GM10266 (cell line): ENCODE results near the gene DCAF16.

ENCODE experiments used
- DNase-seq: peaks from one replicate; pipeline ENCODE4 v3.0.0; 2012; ENCODE audit errors: extremely low spot score
- TF ChIP-seq, protein P1 (sequence below): IDR thresholded peaks from 2 replicates; pipeline ENCODE4 v1.5.1; 2012; ENCODE audit warnings: mild to moderate bottlenecking, low read depth; ENCODE audit not compliant: control insufficient read depth, insufficient read depth; ENCODE audit errors: missing control alignments

Gene DCAF16

DNA sequence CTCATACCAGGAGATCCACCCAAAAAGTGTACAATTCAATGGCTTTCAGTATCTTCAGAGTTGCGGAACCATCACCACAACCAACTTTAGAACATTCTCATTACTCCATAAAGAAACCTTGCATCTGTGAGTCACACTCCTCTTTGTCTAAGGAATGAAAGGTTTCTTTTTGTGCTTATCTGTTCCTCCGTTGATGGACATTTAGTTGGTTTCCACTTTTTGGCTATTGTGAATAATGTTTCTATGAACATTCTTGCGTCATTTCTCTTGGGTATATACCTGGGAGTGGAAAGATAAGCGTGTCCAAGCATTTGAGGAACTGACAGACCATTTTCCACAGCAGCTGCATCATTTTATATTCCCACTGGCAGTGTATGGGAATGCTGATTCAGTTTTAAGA is 39.7 kb downstream of the DCAF16 start:
- DNase-seq, result no peak
- TF ChIP-seq, protein P1, sequence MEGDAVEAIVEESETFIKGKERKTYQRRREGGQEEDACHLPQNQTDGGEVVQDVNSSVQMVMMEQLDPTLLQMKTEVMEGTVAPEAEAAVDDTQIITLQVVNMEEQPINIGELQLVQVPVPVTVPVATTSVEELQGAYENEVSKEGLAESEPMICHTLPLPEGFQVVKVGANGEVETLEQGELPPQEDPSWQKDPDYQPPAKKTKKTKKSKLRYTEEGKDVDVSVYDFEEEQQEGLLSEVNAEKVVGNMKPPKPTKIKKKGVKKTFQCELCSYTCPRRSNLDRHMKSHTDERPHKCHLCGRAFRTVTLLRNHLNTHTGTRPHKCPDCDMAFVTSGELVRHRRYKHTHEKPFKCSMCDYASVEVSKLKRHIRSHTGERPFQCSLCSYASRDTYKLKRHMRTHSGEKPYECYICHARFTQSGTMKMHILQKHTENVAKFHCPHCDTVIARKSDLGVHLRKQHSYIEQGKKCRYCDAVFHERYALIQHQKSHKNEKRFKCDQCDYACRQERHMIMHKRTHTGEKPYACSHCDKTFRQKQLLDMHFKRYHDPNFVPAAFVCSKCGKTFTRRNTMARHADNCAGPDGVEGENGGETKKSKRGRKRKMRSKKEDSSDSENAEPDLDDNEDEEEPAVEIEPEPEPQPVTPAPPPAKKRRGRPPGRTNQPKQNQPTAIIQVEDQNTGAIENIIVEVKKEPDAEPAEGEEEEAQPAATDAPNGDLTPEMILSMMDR, result no peak

DNA sequence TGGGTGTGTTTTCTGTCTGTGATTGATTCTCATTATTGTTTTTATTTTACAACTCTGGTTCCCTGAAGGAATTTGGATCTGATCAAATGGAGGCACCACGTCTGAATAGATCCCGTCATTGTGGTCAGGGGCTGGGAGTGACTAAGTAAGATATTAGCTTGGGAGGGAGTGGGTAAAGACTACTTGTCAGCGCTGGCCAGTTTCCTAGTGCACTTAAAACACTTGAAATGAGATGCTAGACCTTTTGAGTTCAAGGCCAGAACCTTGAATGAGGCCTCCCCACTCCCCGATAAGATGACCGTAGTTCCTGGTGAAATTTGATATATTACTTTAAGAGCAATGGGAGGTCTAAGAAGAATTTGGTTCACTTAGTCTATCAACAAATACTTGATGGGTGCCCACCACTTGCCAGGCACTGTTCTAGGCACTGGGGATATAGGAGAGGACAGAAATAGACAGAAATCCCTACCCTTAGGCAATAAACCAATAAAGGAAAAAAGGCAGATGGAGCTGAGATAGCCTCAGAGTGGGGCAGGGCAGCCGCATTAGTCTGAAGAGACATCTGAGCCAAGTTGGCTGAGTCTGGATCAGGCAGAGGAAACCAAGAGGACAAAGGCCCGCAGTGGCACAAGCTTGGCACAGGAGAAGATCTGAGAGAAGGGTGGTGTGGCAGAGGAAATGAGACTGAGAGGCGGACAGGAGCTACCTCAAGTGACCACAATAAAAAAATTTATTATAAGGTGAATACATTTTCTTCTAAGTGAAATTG is 41.0 kb downstream of the DCAF16 start:
- DNase-seq, result no peak
- TF ChIP-seq, protein P1, result no peak

DNA sequence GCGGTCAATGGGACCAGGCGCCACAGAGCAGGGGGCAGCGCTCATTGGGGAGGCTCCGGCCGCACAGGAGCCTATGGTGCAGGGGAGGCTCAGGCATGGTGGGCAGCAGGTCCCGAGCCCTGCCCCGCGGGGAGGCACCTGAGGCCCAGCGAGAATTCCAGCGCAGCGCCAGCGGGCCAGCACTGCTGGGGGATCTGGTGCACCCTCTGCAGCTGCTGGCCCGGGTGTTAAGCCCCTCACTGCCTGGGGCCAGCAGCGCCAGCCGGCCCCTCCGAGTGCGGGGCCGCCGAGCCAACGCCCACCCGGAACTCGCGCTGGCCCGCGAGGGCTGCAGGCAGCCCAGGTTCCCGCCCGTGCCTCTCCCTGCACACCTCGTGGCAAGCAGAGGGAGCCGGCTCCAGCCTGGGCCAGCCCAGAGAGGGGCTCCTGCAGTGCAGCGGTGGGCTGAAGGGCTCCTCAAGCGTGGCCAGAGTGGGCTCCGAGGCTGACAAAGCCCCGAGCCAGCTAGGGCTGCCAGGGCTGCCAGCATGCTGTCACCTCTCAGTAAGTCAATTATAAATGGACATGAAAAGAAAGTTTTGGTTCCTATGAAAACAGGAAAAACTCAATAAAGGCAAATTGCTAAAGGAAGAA is 43.6 kb downstream of the DCAF16 start:
- DNase-seq, result no peak
- TF ChIP-seq, protein P1, result no peak

DNA sequence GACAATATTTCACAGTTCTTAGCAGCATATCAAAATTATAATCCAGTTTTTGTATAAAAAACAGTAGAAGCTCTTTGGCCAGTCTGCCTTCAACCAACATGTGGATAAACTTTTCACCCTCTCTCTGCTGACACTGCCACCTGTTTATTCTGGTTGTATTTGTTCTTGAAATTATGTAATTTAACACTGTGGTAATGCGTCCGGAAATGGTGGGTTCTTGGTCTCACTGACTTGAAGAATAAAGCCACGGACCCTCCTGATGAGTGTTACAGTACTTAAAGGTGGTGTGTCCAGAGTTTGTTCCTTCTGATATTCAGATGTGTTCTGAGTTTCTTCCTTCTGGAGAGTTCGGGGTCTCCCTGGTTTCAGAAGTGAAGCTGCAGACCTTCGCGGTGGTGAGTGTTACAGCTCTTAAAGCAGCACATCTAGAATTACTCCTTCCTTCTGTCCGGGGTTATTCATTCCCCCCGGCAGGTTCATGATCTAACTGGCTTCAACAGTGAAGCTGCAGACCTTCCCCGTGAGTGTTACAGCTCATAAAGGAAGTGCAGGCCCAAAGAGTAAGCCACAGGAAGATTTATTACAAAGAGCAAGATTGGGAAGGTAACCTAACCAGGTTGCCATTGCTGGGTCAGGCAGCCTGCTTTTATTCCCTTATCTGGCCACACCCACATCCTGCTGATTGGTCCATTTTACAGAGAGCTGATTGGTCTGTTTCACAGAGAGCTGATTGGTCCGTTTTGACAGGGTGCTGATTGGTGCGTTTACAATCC is 44.9 kb downstream of the DCAF16 start:
- DNase-seq, result no peak
- TF ChIP-seq, protein P1, result no peak

DNA sequence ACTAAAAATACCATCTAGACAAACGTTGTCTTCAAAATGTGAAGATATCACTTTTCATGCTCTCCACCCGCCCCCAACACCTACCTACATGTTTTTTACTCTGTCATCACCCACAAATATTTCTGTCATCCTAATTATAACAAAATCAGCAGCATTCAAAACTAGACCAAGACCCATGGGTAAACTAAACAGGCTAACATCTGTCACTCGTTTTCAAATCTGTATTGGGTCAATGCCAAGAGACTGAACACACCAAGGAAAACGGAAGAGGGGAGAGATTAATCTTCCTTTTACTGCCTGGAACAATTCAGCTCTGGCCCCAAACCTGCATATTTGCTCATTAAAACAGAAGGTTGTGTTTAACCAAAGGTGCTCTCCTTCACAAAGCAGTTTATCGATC is 46.6 kb downstream of the DCAF16 start:
- no peak for DNase-seq

DNA sequence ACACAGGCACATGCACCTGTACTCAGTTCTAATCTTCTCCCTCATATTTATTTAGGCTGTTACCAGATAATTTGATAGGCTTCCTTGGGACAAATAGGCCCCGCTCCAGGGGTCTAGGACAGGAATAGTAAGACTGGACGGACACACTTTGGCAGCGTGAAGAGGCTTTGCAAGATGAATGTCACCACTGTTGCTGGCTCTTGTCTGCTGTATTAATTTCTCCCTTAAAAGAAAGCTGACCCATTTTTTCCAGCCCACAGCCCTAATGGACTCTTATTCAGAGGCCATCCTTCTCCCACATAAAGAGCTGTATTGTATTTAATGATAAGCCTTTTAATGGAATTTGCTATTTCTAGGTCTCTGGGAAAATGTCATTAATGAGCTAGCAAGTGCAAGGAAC is 47.1 kb downstream of the DCAF16 start:
- no peak for DNase-seq
- TF ChIP-seq, protein P1, result no peak

More for the DNA sequence above, 46.6 kb downstream of the DCAF16 start:
- TF ChIP-seq, protein P1, result no peak
